ENCODE measurements around the gene EIF2D.
"Not testable (repeated sequence)": the region's sequence is repeated elsewhere in the genome, so short reads cannot be mapped to it uniquely, and the experiment has no call there.

EIF2D gene

DNA sequence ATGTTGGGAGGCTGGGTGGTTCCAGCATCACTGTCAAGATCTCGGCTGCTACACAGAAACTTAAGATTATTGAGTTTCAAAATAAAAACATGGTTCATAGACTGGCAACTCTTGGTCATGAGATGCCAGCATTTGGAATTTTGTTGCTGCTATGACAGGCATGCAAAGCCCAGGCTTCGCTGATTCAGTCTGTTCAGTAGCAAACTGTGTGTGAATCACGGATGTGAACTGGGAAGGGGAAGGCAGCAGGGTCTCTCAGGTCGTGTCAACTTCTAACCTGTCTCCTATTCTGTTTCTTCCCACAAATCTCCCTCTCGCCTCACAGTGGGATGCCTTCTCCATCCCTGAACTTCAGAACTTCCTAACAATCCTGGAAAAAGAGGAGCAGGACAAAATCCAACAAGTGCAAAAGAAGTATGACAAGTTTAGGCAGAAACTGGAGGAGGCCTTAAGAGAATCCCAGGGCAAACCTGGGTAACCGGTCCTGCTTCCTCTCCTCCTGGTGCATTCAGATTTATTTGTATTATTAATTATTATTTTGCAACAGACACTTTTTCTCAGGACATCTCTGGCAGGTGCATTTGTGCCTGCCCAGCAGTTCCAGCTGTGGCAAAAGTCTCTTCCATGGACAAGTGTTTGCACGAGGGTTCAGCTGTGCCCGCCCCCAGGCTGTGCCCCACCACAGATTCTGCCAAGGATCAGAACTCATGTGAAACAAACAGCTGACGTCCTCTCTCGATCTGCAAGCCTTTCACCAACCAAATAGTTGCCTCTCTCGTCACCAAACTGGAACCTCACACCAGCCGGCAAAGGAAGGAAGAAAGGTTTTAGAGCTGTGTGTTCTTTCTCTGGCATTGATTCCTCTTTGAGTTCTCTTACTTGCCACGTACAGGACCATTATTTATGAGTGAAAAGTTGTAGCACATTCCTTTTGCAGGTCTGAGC, 25.5 kb downstream of the EIF2D start:
- DNase-seq: no peak

DNA sequence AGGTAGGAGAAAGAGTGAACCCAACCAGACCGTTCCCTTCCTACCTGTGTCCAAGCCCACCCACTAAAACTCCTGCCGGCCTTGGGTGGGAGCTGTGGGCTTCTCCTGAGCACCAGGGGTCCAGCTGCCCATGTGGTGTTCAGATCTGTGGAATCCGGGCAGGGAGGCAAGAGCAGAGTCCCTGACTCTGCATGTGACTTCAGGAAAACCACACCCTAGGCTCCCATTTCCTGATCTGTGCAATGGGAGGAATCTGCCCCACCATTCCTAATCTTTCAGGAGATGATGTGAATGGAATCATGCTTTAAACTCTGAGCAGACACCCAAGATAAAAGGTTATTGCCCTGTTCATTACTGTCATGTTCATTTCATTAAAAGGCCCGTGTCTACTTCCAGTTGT, 27.6 kb downstream of the EIF2D start:
- DNase-seq: no peak

DNA sequence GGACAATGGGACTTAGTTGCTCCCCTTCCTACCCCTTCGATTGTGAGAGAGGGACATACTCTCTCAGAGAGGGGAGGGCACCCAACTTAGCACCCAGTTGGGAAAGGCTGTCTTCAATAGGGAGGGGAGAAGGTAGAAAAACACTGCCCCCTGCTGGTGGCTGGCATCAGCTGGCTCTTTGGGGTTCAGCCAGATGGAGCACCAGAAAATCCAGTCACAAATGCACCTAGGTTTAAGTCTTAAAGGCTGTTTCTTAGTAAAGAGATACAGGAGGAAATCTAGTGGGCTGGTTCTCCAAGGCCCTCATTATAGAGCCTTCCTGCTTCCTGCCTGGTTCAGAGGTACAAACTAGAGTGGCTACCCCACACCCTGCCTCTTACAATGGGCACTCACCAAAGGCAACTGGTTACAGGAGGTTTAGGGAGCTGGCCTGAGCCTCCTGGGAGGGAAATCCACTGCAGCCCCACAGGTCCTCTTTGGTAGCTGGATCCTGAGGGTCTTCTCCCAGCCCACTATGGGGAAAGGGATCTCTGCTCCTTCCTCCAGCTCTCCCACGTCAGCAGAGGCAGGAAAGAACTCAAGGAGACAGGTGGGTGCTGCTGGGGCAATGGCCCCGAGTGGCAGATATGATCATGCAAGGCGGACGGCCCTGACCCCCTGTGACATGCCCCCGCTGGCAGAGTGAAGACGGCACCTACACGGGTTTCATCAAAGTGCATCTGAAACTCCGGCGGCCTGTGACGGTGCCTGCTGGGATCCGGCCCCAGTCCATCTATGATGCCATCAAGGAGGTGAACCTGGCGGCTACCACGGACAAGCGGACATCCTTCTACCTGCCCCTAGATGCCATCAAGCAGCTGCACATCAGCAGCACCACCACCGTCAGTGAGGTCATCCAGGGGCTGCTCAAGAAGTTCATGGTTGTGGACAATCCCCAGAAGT, 28.3 kb downstream of the EIF2D start:
- DNase-seq: peak; percentile 78

DNA sequence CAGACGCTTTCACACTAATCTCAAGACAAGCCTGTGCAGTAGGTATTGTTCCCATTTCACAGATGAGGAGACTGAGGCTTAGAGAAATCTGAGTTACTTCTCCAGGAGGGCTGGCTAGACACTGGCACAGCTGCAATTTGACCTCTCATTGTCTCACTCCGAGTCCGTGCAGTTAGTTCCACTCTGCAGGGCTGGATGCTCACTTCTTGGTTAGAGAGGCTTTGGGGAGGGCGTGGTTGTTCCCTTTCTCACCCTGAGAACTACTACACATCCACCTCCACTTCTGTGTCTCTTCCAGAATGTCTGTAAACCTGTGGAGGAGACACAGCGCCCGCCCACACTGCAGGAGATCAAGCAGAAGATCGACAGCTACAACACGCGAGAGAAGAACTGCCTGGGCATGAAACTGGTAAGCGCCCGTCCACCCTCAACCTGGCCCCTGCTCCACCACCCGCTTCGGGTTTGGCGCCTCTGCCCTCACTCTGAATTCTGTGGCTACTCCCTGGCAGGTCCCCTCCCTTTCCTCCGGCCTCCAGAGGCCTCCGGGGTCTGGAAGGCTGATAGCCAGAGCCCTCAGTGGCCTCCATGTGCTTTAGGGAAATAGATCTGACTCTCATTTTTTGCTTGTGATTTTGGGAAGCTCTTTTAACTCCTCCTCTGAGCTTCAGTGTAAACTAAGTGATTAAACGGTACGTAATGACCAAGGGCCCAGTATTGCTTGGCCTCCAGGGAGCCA, 29.1 kb downstream of the EIF2D start:
- no peak for DNase-seq

DNA sequence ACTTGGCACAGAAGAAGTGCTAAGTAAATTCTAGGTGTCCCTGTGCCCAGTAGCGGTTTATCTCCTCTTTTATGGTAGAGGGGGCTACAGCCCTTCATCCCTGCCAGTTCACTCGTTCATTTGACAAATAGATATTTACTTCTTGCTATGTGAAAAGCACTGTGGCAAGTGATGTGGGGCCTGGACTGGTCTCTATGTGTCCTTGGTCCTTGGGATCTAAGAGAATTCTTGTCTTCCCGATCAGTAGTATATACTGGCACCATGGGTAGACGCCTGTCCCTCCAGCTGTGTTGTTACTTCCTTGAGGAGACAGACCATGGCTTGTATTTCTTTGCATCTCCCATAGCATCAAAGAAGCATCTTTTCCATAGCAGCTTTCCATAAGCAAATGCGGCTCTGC, 29.7 kb downstream of the EIF2D start:
- no peak for DNase-seq

DNA sequence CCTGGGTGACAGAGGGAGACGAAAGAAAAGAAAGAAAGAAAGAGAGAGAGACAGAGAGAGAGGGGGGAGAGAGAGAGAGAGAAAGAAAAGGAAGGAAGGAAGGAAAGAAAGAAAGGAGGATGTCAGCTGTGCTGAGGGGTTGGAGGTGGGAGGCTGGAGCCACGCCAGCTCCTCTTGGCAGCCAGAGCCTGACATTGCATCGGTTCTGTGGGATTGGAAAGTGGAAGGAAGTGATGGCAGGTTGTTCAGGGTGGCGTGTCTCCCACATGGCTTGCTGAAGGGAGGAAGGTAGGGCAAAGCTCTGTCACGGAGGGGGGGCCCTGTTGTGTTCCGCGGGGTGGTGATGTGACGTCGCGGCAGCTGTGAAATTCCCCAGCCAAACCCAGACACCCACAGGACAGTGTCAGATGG, 30.7 kb downstream of the EIF2D start:
- no peak for DNase-seq

DNA sequence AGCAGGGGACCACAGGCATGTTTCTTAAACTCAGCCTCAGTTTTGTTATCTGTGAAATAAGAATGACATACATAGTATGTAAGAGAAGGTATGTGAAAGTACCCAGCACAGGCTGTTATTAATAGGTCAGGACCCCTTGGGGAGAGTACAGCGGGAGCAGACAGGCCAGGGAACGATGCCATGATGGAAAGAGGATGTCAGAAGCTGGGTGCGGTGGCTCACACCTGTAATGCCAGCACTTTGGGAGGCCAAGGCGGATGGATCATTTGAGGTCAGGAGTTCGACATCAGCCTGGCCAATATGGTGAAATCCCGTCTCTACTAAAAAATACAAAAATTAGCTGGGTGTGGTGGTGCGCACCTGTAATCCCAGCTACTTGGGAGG, 31.2 kb downstream of the EIF2D start:
- not testable (repeated sequence) for DNase-seq

DNA sequence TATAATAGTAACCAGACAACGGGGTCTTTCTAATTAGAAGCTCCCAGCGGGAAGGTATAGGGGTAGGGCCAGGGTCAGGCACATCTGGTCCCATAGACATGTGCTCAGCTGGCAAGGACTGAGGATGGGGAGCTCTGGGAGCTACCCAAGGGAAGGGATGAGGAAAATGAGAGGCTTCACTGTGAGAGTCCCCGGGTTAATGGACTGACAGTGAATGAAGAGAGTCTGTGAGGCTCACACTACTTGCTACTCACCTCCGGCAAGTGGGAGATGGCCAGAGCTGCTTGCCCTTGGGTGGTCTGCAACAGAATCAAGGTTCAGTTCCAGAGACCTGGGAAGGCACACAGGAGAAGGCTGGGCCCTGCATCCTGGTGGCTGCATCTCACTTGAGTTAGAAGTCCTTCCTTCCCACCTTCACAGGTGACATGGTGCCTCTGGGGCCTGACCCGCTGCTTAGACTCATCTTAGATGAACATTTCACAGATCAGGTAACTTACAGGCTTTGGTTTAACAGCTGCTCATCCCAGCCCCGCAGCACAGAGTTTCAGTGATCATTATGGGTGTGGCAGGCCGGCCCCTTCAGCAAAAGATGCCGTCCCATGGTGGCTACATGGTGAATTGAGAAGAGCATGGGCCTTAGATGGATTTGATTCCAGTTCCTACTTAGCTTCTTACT, 31.7 kb downstream of the EIF2D start:
- no peak for DNase-seq

DNA sequence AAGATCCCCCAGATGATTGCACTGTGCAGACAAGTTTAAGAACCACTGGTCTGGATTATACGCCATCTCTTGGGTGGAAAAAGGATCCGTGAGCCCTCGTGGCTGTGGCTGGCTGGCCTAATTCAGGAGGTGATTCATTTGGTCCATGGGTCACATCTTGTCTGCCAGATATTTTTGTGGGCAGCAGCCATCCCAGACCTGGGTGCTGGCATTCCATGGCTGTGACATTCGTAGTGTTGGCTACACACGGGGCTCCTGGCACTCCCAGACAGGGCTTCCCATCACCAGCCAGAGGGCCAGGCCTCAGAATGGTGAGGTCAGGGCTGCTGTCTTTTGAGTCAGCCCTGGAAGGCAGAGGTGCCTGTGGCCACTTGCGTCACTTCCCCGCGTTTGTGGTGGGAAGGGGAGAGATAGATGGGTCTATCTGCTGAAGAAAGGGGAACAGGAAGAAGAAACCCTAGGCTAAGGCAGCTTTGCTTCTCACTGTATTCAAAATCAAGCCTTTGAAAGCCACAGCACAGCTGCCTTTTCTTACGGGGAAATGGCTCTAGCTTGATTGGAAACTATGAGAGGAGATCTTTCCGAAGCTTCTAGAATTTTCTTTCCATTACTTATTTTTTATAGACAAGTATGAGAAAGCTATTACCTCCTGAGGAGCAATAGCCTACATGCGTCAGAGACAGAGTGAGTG, 32.4 kb downstream of the EIF2D start:
- DNase-seq: no peak

DNA sequence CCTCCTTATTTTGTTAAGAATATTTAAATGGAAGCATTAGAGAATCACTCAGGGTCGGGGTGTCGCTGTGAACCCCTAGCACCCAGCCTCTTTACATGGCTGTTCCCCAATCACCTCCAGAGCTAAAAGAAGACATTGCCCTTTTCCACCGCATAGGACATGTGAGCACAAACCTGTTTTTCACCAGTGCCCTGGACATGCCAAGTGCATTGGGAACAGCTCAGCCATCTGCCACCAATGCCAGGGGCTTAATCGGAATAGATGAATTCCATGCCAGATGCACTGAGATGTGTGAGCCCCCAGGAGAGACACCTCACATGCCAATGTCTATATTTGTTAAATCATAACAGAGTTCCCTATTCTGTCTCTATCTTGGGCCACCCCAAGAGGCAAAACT, 33.3 kb downstream of the EIF2D start:
- DNase-seq: no peak

DNA sequence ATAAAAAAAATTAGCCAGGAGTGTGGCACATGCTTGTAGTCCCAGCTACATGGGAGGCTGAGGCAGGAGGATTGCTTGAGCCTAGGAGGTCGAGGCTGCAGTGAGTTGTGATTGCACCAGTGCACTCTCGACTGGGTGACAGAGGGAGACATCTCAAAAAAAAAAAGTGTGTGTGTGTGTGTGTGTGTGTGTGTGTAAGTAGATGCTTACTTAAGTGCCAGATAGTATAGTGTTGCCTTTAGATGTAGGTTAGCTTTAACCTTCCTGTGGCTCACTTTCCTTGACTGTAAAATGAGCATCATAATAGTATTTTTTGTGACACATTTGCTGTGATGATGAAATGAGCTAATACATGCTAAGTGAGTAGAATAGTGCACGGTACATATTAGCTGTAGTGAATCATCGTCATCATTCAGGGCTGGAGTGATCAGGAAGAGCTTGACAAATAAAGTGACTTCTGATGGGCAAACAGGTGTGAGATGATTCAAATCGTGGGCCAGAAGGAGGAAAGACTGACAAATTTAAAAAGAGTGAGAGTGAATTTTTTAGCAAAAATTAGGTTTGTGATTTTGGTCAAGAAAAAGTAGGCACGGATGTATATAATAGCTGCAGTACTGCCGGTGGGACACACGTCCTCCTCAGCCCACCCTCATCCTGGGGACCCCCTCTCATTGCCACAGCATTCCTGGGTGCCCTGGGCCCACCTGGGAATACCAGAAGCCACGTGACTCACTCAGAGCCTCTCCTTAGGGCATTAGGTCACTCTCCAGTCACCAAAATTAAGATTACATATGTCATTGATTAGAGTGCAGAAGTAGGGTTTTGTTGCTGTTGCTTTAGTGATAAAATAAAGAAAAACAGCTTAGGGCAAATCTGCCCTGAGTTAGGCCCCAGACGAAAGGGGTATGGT, 33.9 kb downstream of the EIF2D start:
- DNase-seq: no peak

DNA sequence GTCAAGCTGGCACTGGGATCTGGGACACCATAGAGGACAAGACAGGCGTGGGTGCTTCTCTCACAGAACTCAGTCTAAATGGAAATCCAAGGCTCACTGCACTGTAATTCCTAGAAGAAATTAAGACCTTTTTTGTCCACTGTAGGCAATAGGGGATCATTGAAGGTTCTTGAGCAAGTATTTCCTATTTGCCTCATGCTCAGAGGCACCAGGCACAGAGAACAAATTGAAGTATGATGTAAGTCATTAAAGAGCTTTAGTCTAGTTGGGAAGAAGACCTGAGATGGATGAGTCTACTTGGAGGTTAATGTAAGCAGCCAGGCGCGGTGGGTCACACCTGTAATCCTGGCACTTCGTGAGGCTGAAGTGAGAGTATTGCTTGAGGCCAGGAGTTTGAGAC, 34.6 kb downstream of the EIF2D start:
- no peak for DNase-seq

DNA sequence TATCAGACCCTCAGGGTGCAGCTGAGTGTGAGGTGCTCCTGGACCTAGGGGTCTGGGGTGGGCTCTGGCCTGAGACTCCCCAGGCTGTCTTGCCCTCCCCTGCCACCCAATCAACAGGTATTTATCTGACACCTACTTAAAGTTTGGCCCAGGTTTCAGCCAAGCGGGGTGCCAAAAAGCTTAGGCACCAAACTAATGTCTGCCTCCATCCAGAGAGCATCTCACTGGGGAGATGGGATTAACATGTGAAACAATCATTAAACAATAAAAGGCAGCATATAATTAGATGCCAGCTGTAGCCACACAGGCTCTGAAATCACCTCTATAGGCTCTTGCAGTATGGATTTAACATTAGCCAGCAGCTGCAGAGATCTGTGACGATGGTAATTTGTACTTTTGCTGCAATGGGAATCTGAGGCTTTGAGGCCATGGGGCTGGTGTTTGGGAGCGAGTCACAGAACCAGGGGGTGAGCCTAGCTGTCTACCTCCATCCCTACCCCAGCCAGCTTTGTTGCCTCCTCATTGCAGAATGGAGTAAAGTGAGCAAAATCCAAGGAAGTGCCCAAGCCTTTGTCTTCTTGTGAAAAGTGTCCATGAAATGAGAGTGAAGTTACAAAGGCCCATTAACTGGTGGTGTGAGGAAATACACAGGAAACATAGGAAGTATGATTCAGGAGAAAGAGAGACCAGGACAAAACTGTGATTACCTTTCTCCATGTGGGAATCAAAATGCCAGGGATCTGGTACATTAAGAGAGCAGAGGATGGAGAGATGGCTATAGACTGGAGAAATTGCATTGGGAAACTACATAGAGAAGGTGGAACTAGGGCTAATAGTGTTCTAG, 36.1 kb downstream of the EIF2D start:
- DNase-seq: no peak

DNA sequence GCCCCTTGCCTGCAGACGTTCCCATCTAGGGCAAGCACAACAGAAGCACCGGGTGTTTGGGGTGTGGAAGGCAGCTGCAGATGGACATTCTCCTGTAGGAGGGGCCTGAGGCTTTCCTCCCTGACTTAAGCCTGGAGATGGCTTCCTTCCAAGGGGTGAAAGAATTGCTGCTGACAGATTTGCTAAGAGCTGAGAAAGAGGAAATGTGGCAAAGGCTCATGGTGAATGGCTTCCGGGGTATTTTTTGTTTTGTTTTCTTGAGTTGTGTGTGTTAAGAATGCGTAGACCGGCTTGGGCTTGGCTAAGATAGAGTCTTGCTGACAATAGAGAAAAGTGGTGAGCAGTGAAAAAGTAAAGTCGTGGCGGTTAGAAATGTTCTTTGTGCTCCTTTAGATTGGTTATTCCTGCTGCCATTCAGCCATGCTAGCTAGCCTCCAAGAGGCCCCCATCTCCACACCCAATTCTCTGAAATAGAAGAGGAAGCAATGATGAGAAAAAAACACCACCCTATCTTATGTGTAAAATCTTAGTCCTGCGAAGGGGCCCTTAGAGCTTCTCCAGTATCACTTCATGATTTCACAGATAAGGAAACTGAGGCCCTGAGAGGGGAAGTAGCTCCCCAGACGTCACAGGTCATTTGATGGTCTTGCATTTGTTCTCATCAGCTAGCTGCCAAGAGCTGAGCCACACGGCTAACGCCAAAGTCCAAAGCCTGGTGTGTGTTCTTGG, 36.9 kb downstream of the EIF2D start:
- no peak for DNase-seq

DNA sequence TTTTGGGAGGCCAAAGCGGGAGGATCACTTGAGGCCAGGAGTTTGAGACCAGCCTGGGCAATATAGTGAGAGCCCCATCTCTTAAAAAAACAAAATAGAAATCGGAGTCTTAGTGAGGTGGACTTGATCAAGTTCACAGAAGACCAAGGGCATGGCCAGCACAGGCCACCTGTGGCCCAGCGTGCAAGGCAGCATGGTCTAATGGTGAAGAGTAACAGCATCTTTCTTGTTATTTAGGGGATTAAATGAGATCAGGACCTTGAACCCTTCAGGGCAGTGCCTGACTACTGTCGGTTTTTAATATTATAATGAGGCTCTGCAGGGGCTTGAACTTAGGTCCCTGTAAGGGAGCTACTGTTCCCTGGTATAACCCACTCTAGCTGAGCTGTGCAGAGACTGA, 38.5 kb downstream of the EIF2D start:
- DNase-seq: no peak

DNA sequence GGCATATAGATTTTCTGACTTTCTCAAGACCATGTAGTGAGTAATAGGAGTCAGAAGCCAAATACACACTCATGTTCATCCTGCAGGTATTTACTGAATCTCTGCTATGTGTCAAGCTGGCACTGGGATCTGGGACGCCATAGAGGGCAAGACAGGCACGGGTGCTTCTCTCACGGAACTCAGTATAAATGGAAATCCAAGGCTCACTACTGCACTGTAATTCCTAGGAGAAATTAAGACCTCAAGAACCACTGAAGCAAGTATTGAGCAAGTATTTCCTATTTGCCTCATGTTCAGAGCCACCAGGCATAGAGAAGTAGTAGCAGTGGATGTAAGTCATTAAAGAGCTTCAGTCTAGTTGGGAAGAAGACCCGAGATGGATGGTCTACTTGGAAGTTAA, 38.9 kb downstream of the EIF2D start:
- no peak for DNase-seq

DNA sequence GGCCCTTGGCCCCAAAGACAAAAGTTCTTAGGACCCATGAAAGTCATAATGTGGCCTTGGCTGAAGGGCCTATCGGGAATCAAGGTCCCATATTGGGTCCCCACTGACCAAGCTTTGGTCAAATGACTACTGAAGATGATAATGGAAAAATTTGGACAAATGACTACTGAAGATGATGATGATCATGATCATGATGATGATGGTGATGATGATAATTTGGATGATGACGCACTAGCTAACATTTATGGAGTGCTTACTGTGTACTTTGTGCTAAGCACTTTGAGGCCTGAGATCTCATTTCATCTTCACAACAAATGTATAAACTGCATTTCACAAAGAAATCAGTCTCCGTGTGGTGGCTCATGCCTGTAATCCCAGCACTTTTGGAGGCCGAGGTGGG, 39.4 kb downstream of the EIF2D start:
- no peak for DNase-seq

DNA sequence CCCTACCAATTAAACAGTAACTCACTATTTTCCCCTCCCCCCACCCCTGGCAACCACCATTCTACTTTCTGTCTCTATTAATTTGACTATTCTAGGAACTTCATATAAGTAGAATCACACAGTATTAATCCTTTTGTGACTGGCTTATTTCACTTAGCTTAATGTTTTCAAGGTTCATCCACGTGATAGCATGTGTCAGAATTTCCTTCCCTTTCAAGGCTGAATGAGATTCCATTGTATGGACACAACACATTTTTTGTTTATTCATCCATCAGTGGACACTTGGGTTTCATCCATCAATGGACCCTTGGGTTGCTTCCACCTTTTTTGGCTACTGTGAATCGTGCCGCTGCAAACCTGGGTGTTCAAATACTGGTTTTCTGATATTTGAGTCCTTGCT, 41.7 kb downstream of the EIF2D start:
- DNase-seq: no peak

DNA sequence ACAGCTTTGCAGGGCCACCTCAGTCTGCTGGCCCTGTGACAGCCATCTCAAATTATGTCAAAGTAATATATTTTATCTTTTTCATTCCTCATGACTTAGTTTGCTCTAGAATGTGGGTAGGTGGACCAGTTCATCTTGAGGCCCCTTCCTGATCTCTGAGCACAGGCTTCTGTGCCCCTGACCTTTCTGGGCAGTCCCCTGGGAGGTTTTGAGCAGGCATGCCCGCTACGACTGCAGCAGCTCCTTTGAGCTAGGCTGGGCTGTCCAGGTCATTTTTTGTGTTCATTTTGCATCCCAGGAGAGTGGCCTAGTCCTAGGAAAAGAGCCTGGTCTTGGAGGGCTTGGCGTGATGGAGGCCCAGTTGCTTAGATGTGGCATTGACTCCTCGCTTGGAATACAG, 42.7 kb downstream of the EIF2D start:
- no peak for DNase-seq

Data from NCI-H510A treated with DMSO at 0.1 percent for 48 hours (cell line).